ENCODE measurements around the gene ACE2.

Gene ACE2

GRCh38 chrX:15619053-15619755, 18.4 kb upstream of the ACE2 start:
- no peaks in the 10 kb centered on the region for H3K9me3 ChIP-seq (ENCODE audit: control insufficient read depth, low read length)
- H3K4me1 ChIP-seq: no peaks in the 10 kb centered on the region
- no peaks in the 10 kb centered on the region for H3K79me2 ChIP-seq
- H3K36me3 ChIP-seq (ENCODE audit: control insufficient read depth, insufficient read depth, low read length): no peaks in the 10 kb centered on the region
- H2AFZ ChIP-seq: no peak overlapping the region
- H3K27me3 ChIP-seq (ENCODE audit: control insufficient read depth, insufficient read depth, low read length): no peaks in the 10 kb centered on the region
- H3K9ac ChIP-seq: no peak overlapping the region
- H3K4me3 ChIP-seq (ENCODE audit: low read depth, low read length): no peak overlapping the region
- no peak overlapping the region for H3K27ac ChIP-seq
- no peak for TF ChIP-seq CTCF (IDR thresholded peaks at IDR 0.05)
- no peak overlapping the region for H3K4me2 ChIP-seq (ENCODE audit: low read length)

- Histone ChIP-seq H3K4me3 (ENCODE audit: low read depth, low read length) (no peak overlapping the region), H3K27me3 (ENCODE audit: control insufficient read depth, insufficient read depth, low read length) (no peaks in the 10 kb centered on the region), H3K79me2 (no peaks in the 10 kb centered on the region), H3K27ac (no peak overlapping the region), H3K9ac (no peak overlapping the region), H3K9me3 (ENCODE audit: control insufficient read depth, low read length) (no peaks in the 10 kb centered on the region), H2AFZ (no peak overlapping the region), H3K4me1 (no peaks in the 10 kb centered on the region), H3K36me3 (ENCODE audit: control insufficient read depth, insufficient read depth, low read length) (no peaks in the 10 kb centered on the region), H3K4me2 (ENCODE audit: low read length) (no peak overlapping the region)
- TF ChIP-seq CTCF (IDR thresholded peaks at IDR 0.05): no peak
Measured at GRCh38 chrX:15617111-15617510, 16.4 kb upstream of the ACE2 start.

- H2AFZ ChIP-seq: no peak overlapping the region
- H3K36me3 ChIP-seq (ENCODE audit: control insufficient read depth, insufficient read depth, low read length): no peaks in the 10 kb centered on the region
- no peaks in the 10 kb centered on the region for H3K4me1 ChIP-seq
- H3K4me3 ChIP-seq (ENCODE audit: low read depth, low read length): no peak overlapping the region
- no peak overlapping the region for H3K27ac ChIP-seq
- no peak overlapping the region for H3K9ac ChIP-seq
- no peak for TF ChIP-seq CTCF (IDR thresholded peaks at IDR 0.05)
- no peaks in the 10 kb centered on the region for H3K9me3 ChIP-seq (ENCODE audit: control insufficient read depth, low read length)
- no peak overlapping the region for H3K4me2 ChIP-seq (ENCODE audit: low read length)
- no peaks in the 10 kb centered on the region for H3K27me3 ChIP-seq (ENCODE audit: control insufficient read depth, insufficient read depth, low read length)
- H3K79me2 ChIP-seq: no peaks in the 10 kb centered on the region
Measured at GRCh38 chrX:15616531-15616930, 15.8 kb upstream of the ACE2 start.

DNA sequence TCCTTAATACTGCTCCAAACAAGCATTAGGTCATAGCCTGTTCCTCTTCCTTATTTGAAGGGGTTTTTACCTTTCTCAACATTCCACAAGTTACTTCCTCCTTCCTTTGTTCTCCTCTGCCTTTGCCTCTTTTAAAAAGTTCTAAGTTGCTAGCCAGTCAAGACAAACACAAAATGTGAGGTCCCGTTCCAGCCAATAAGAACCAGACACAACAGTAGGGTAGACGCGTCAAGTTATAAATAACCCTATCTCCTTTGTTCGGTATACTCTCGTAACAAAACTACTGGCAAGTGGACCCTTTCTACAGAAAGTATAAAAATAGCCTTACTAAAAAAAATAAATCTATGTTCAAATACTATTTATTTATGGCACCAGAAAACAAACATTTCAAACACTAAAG, 6.3 kb upstream of the ACE2 start:
- Histone ChIP-seq H3K27ac (no peak overlapping the region), H3K4me3 (ENCODE audit: low read depth, low read length) (no peak overlapping the region), H2AFZ (no peak overlapping the region), H3K79me2 (no peaks in the 10 kb centered on the region), H3K4me1 (no peaks in the 10 kb centered on the region), H3K9me3 (ENCODE audit: control insufficient read depth, low read length) (no peaks in the 10 kb centered on the region), H3K36me3 (ENCODE audit: control insufficient read depth, insufficient read depth, low read length) (no peaks in the 10 kb centered on the region), H3K4me2 (ENCODE audit: low read length) (no peak overlapping the region), H3K9ac (no peak overlapping the region), H3K27me3 (ENCODE audit: control insufficient read depth, insufficient read depth, low read length) (no peaks in the 10 kb centered on the region)
- TF ChIP-seq CTCF (IDR thresholded peaks at IDR 0.05): no peak

- Histone ChIP-seq H3K9me3 (ENCODE audit: control insufficient read depth, low read length) (no peaks in the 10 kb centered on the region), H3K4me2 (ENCODE audit: low read length) (no peak overlapping the region), H3K4me1 (no peaks in the 10 kb centered on the region), H3K27ac (no peak overlapping the region), H2AFZ (no peak overlapping the region), H3K27me3 (ENCODE audit: control insufficient read depth, insufficient read depth, low read length) (no peaks in the 10 kb centered on the region), H3K36me3 (ENCODE audit: control insufficient read depth, insufficient read depth, low read length) (no peaks in the 10 kb centered on the region), H3K4me3 (ENCODE audit: low read depth, low read length) (no peak overlapping the region), H3K79me2 (no peaks in the 10 kb centered on the region), H3K9ac (no peak overlapping the region)
- no peak for TF ChIP-seq CTCF (IDR thresholded peaks at IDR 0.05)
Measured at GRCh38 chrX:15606136-15606535, 5.4 kb upstream of the ACE2 start.

All from parathyroid adenoma (tissue), 2 donors.